ENCODE data around the gene NCBP2L.

GRCh38 chrX:107823456-107823855 is 45.9 kb downstream of the NCBP2L start:
- no peak for TF ChIP-seq CTCF (IDR thresholded peaks at IDR 0.05)
- TF ChIP-seq POLR2A (IDR thresholded peaks at IDR 0.05) = no peak
